Measurements from ENCODE around the gene FIGNL2.
"Not testable (repeated sequence)": the region's sequence is repeated elsewhere in the genome, so short reads cannot be mapped to it uniquely, and the experiment has no call there.

Gene FIGNL2

GRCh38 chr12:51848326-51848727, at the start of gene FIGNL2:
TSS of gene FIGNL2 (minus strand) at chr12:51848718. CDS start at chr12:51822413, 26,305 bp downstream.
- no peak for DNase-seq (ENCODE audit: low read depth)

GRCh38 chr12:51897181-51897580, 48.7 kb upstream of the FIGNL2 start:
- no peak for DNase-seq (ENCODE audit: low read depth)

- DNase-seq (ENCODE audit: low read depth), result no peak
These were observed 47.7 kb upstream of the FIGNL2 start for GRCh38 chr12:51896236-51896635.

- no peak for DNase-seq (ENCODE audit: low read depth)
These were observed 47.0 kb upstream of the FIGNL2 start for GRCh38 chr12:51895378-51896135.

GRCh38 chr12:51893786-51894185, 45.3 kb upstream of the FIGNL2 start:
- DNase-seq (ENCODE audit: low read depth), result no peak

GRCh38 chr12:51891843-51892242, 43.3 kb upstream of the FIGNL2 start:
- DNase-seq (ENCODE audit: low read depth), result no peak

- no peak for DNase-seq (ENCODE audit: low read depth)
These were observed 42.1 kb upstream of the FIGNL2 start for GRCh38 chr12:51890511-51891171.

- no peak for DNase-seq (ENCODE audit: low read depth)
These were observed 41.6 kb upstream of the FIGNL2 start for GRCh38 chr12:51890133-51890464.

GRCh38 chr12:51889216-51890132, 41.0 kb upstream of the FIGNL2 start:
- DNase-seq (ENCODE audit: low read depth), result no peak

GRCh38 chr12:51888316-51889215, 40.0 kb upstream of the FIGNL2 start:
- DNase-seq (ENCODE audit: low read depth), result no peak

GRCh38 chr12:51887476-51888315, 39.2 kb upstream of the FIGNL2 start, which contains the start of gene ANKRD33:
TSS of gene ANKRD33 (plus strand) at chr12:51888103. CDS start at chr12:51888187, 84 bp downstream.
- no peak for DNase-seq (ENCODE audit: low read depth)

GRCh38 chr12:51886021-51886710, 37.6 kb upstream of the FIGNL2 start:
- DNase-seq (ENCODE audit: low read depth), result peak; percentile 91

- DNase-seq (ENCODE audit: low read depth), result not testable (repeated sequence)
These were observed 36.9 kb upstream of the FIGNL2 start for GRCh38 chr12:51885294-51886020.

- peak; percentile 61 for DNase-seq (ENCODE audit: low read depth)
These were observed 36.2 kb upstream of the FIGNL2 start for GRCh38 chr12:51884676-51885229.

GRCh38 chr12:51883998-51884675, 35.6 kb upstream of the FIGNL2 start:
- DNase-seq (ENCODE audit: low read depth), result no peak

GRCh38 chr12:51883295-51883694, 34.8 kb upstream of the FIGNL2 start:
- DNase-seq (ENCODE audit: low read depth), result no peak

- no peak for DNase-seq (ENCODE audit: low read depth)
These were observed 30.6 kb upstream of the FIGNL2 start for GRCh38 chr12:51879102-51879501.

GRCh38 chr12:51874486-51874885, 26.0 kb upstream of the FIGNL2 start:
- DNase-seq (ENCODE audit: low read depth), result no peak
